GM08714 (cell line): Measurements from ENCODE around the gene VPS13D.
"Not testable (repeated sequence)": the region's sequence is repeated elsewhere in the genome, so short reads cannot be mapped to it uniquely, and the experiment has no call there.

ENCODE experiments used
- H3K4me3 ChIP-seq: fragments of 200-500 bp; sonication (Bioruptor generic); 2 replicates; pipeline ENCODE4 v1.5.1; 2014; ENCODE audit warnings: mild to moderate bottlenecking, low read length, inconsistent platforms
- ZNF274 ChIP-seq: IDR thresholded peaks from 2 replicates; pipeline ENCODE4 v1.6.1; 2012; ENCODE audit warnings: mild to moderate bottlenecking, low read depth, low read length

Gene VPS13D

GRCh38 chr1:12466816-12467215 is 237.0 kb downstream of the VPS13D start:
- no peak overlapping the region for H3K4me3 ChIP-seq
- no peak for TF ChIP-seq ZNF274

- no peak for TF ChIP-seq ZNF274
- H3K4me3 ChIP-seq, result no peak overlapping the region
Observed at GRCh38 chr1:12467570-12468286, 237.9 kb downstream of the VPS13D start.

- no peak overlapping the region for H3K4me3 ChIP-seq
- no peak for TF ChIP-seq ZNF274
Observed at GRCh38 chr1:12468323-12468722, 238.5 kb downstream of the VPS13D start.

GRCh38 chr1:12469493-12469892 is 239.7 kb downstream of the VPS13D start:
- no peak overlapping the region for H3K4me3 ChIP-seq
- TF ChIP-seq ZNF274, result no peak

GRCh38 chr1:12469990-12470389 is 240.2 kb downstream of the VPS13D start:
- H3K4me3 ChIP-seq, result no peak overlapping the region
- TF ChIP-seq ZNF274, result no peak

GRCh38 chr1:12470916-12471315 is 241.1 kb downstream of the VPS13D start:
- H3K4me3 ChIP-seq, result not testable (repeated sequence)

- no peak overlapping the region for H3K4me3 ChIP-seq
- no peak for TF ChIP-seq ZNF274
Observed at GRCh38 chr1:12472156-12472797, 242.4 kb downstream of the VPS13D start.

- H3K4me3 ChIP-seq, result peak overlapping the region; percentile 32; the same call in 1 of the 2 replicates
- no peak for TF ChIP-seq ZNF274
Observed at GRCh38 chr1:12472798-12473551, 243.1 kb downstream of the VPS13D start.

GRCh38 chr1:12473596-12474362 is 243.9 kb downstream of the VPS13D start:
- TF ChIP-seq ZNF274, result no peak

GRCh38 chr1:12475101-12475500 is 245.3 kb downstream of the VPS13D start:
- no peak for TF ChIP-seq ZNF274
- no peak overlapping the region for H3K4me3 ChIP-seq

More at GRCh38 chr1:12473596-12474362, 243.9 kb downstream of the VPS13D start:
- H3K4me3 ChIP-seq, result no peak overlapping the region

- no peak for TF ChIP-seq ZNF274
- H3K4me3 ChIP-seq, result no peak overlapping the region
Observed at GRCh38 chr1:12475530-12475934, 245.7 kb downstream of the VPS13D start.

- TF ChIP-seq ZNF274, result no peak
- H3K4me3 ChIP-seq, result no peak overlapping the region
Observed at GRCh38 chr1:12475947-12476346, 246.1 kb downstream of the VPS13D start.

GRCh38 chr1:12477314-12477713 is 247.5 kb downstream of the VPS13D start:
- H3K4me3 ChIP-seq, result no peak overlapping the region
- TF ChIP-seq ZNF274, result no peak

GRCh38 chr1:12477936-12478611 is 248.2 kb downstream of the VPS13D start:
- H3K4me3 ChIP-seq, result no peak overlapping the region

GRCh38 chr1:12478612-12478985 is 248.8 kb downstream of the VPS13D start:
- no peak overlapping the region for H3K4me3 ChIP-seq

More at GRCh38 chr1:12477936-12478611, 248.2 kb downstream of the VPS13D start:
- TF ChIP-seq ZNF274, result no peak

More at GRCh38 chr1:12478612-12478985, 248.8 kb downstream of the VPS13D start:
- no peak for TF ChIP-seq ZNF274
